Caco-2 (cell line): ENCODE data around the gene GLRA3. TPM values are rescaled to one million over a fixed set of nuclear protein-coding genes. Genes with fewer than 3 reads are reported as not detected.

Experiments
- BruUV-seq: library from RNA; stranded (reverse); fragments of 400-500 nt; replicated peaks from 2 replicates; lab custom pipeline; 2021; lab: Mats Ljungman, UMichigan
- CTCF ChIA-PET: fragments of 300-600 bp; sonication (Branson Sonifier 250); formaldehyde crosslinking; loops from one replicate; lab custom pipeline; 2022; ENCODE audit warnings: antibody characterized with exemption; lab: Charles Lee
- POLR2A ChIA-PET: fragments of 300-600 bp; sonication (Branson Sonifier 250); formaldehyde crosslinking; loops from one replicate; lab custom pipeline; 2022; ENCODE audit warnings: antibody characterized with exemption; lab: Charles Lee
- DNase-seq, 2 experiments: peaks; one replicate each; pipeline versions ENCODE4 v3.0.0 to v3.0.0-alpha.2; 2020 to 2022
- H3K27me3 ChIP-seq: replicated peaks from 2 replicates; pipeline ENCODE4 v1.6.0; 2011; ENCODE audit warnings: low read length; ENCODE audit not compliant: control insufficient read depth, insufficient read depth
- H3K36me3 ChIP-seq: 2 replicates; pipeline ENCODE4 v1.5.1; 2011; ENCODE audit warnings: low read length; ENCODE audit not compliant: control insufficient read depth, insufficient read depth
- H3K4me1 ChIP-seq: fragments of 250-450 bp; sonication (Bioruptor Pico); 2 replicates; pipeline ENCODE4 v1.5.1; 2020; ENCODE audit warnings: mild to moderate bottlenecking
- H3K4me3 ChIP-seq: 2 replicates; pipeline ENCODE4 v1.5.1; 2011; ENCODE audit warnings: low read depth, mild to moderate bottlenecking, control low read depth, low read length
- H3K9me3 ChIP-seq: fragments of 250-450 bp; sonication (Bioruptor Pico); 2 replicates; pipeline ENCODE4 v1.5.1; 2020; ENCODE audit warnings: mild to moderate bottlenecking, moderate library complexity
- H3K27ac Mint-ChIP-seq: one replicate; pipeline ENCODE4 v1.8.0; 2022; ENCODE audit warnings: mixed read lengths; ENCODE audit not compliant: unreplicated experiment
- H3K27me3 Mint-ChIP-seq: one replicate; pipeline ENCODE4 v1.8.0; 2022; ENCODE audit warnings: mixed read lengths; ENCODE audit not compliant: insufficient read depth, unreplicated experiment
- H3K36me3 Mint-ChIP-seq: one replicate; pipeline ENCODE4 v1.8.0; 2022; ENCODE audit warnings: mild to moderate bottlenecking, mixed read lengths; ENCODE audit not compliant: insufficient read depth, unreplicated experiment
- H3K4me1 Mint-ChIP-seq: one replicate; pipeline ENCODE4 v1.8.0; 2022; ENCODE audit warnings: low read depth, mixed read lengths; ENCODE audit not compliant: unreplicated experiment
- H3K4me3 Mint-ChIP-seq: one replicate; pipeline ENCODE4 v1.8.0; 2022; ENCODE audit warnings: mild to moderate bottlenecking, moderate library complexity, mixed read lengths; ENCODE audit not compliant: unreplicated experiment
- H3K9me3 Mint-ChIP-seq: one replicate; pipeline ENCODE4 v1.8.0; 2022; ENCODE audit warnings: mixed read lengths; ENCODE audit not compliant: unreplicated experiment
- CTCF ChIP-seq, 2 experiments: fragments of 200-600 bp in 1 of 2; IDR thresholded peaks; 1 replicate in 1 of 2; 2 replicates in 1 of 2; pipeline versions ENCODE4 v1.5.1 to v1.8.0; 2011 to 2022; ENCODE audit warnings: antibody characterized with exemption in 1 of 2, control low read depth in 1 of 2, inconsistent platforms in 1 of 2, low read depth in 1 of 2, low read length in 1 of 2, mild to moderate bottlenecking in 1 of 2, moderate library complexity in 1 of 2; ENCODE audit not compliant: insufficient read depth in 1 of 2, severe bottlenecking in 1 of 2, unreplicated experiment in 1 of 2
- intact Hi-C: fragments of 100-400 bp; cut with micrococcal nuclease; formaldehyde crosslinking; loops from one replicate; pipeline ENCODE4 v1.10.0; 2022; ENCODE audit not compliant: unreplicated experiment
- total RNA-seq: library from RNA; stranded (reverse); gene quantifications from 2 replicates; pipeline ENCODE4 v1.2.3, GENCODE V29; 2022

Gene GLRA3
- total RNA-seq, 1 experiment from 2014 or later = not detected

- Histone ChIP-seq H3K27me3 (no peaks in the 10 kb centered on the region), H3K4me3 (no peak overlapping the region), H3K36me3 (no peaks in the 10 kb centered on the region), H3K9me3 (no peaks in the 10 kb centered on the region), H3K4me1 (peaks cover 21% of the 10 kb centered on the region)
- no peak for TF ChIP-seq CTCF (IDR thresholded peaks at IDR 0.05; ENCODE audit: insufficient read depth in 1 of 2, low read depth in 1 of 2, low read length in 1 of 2, severe bottlenecking in 1 of 2, unreplicated experiment in 1 of 2)
- peak; percentile 21 to 49 for DNase-seq
- H3K36me3 Mint-ChIP-seq = no peaks in the 10 kb centered on the region
- POLR2A ChIA-PET = no interaction called here
- no peak overlapping the region for H3K4me3 Mint-ChIP-seq
- peaks cover 10% of the 10 kb centered on the region for H3K9me3 Mint-ChIP-seq
- no peaks in the 10 kb centered on the region for H3K27me3 Mint-ChIP-seq
- H3K4me1 Mint-ChIP-seq = peaks cover 6% of the 10 kb centered on the region
- BruUV-seq = no TSS peak
- CTCF ChIA-PET = no interaction called here
- no peak overlapping the region for H3K27ac Mint-ChIP-seq
- intact Hi-C loops = no loop called here
These were observed 38.9 kb upstream of the GLRA3 start for GRCh38 chr4:174867903-174868302.

- H3K9me3 Mint-ChIP-seq = peaks cover 10% of the 10 kb centered on the region
- no peak for TF ChIP-seq CTCF (IDR thresholded peaks at IDR 0.05; ENCODE audit: insufficient read depth in 1 of 2, low read depth in 1 of 2, low read length in 1 of 2, severe bottlenecking in 1 of 2, unreplicated experiment in 1 of 2)
- POLR2A ChIA-PET = no interaction called here
- H3K36me3 Mint-ChIP-seq = no peaks in the 10 kb centered on the region
- H3K4me3 Mint-ChIP-seq = no peak overlapping the region
- no peaks in the 10 kb centered on the region for H3K27me3 Mint-ChIP-seq
- H3K4me1 Mint-ChIP-seq = peaks cover 6% of the 10 kb centered on the region
- CTCF ChIA-PET = no interaction called here
- H3K27ac Mint-ChIP-seq = no peak overlapping the region
- H3K36me3 ChIP-seq = no peaks in the 10 kb centered on the region
- no peaks in the 10 kb centered on the region for H3K9me3 ChIP-seq
- peaks cover 12% of the 10 kb centered on the region for H3K4me1 ChIP-seq
- H3K4me3 ChIP-seq = no peak overlapping the region
- BruUV-seq = no TSS peak
- no peaks in the 10 kb centered on the region for H3K27me3 ChIP-seq
- DNase-seq = no peak
- intact Hi-C loops = no loop called here
These were observed 36.5 kb upstream of the GLRA3 start for GRCh38 chr4:174865418-174865985.

- intact Hi-C loops = no loop called here
- ChIA-PET CTCF (no interaction called here), POLR2A (no interaction called here)
- DNase-seq = no peak
- peaks cover 10% of the 10 kb centered on the region for H3K9me3 Mint-ChIP-seq
- no peaks in the 10 kb centered on the region for H3K27me3 Mint-ChIP-seq
- Histone ChIP-seq H3K9me3 (no peaks in the 10 kb centered on the region), H3K27me3 (no peaks in the 10 kb centered on the region), H3K4me1 (no peaks in the 10 kb centered on the region; the same call in 1 of the 2 replicates), H3K4me3 (no peak overlapping the region), H3K36me3 (no peaks in the 10 kb centered on the region)
- H3K4me3 Mint-ChIP-seq = no peak overlapping the region
- no TSS peak for BruUV-seq
- H3K4me1 Mint-ChIP-seq = peaks cover 6% of the 10 kb centered on the region
- no peak for TF ChIP-seq CTCF (IDR thresholded peaks at IDR 0.05; ENCODE audit: insufficient read depth in 1 of 2, low read depth in 1 of 2, low read length in 1 of 2, severe bottlenecking in 1 of 2, unreplicated experiment in 1 of 2)
- no peaks in the 10 kb centered on the region for H3K36me3 Mint-ChIP-seq
- H3K27ac Mint-ChIP-seq = no peak overlapping the region
These were observed 35.0 kb upstream of the GLRA3 start for GRCh38 chr4:174864031-174864430.
